Cardiac muscle cell (in vitro differentiated cells and primary cell): Measurements from ENCODE around the gene EFNA4. TPM values are rescaled to one million over a fixed set of nuclear protein-coding genes. Genes with fewer than 3 reads are reported as not detected.
A peak's percentile ranks its signal among the peaks of the same experiment; 100 is the strongest.

Experiments
- DNase-seq, 2 donors: peaks; one replicate each; pipeline versions ENCODE4 v3.0.0 to v3.0.0-alpha.2; 2010 to 2017; ENCODE audit warnings: low read depth in 1 of 2, low spot score in 1 of 2
- H3K27ac ChIP-seq: fragments of 200-600 bp; sonication (generic); 2 replicates; pipeline ENCODE4 v1.5.1; 2016
- H3K27me3 ChIP-seq: fragments of 200-600 bp; sonication (generic); 2 replicates; pipeline ENCODE4 v1.6.0; 2016; ENCODE audit warnings: control low read depth
- H3K36me3 ChIP-seq: fragments of 200-600 bp; sonication (generic); 2 replicates; pipeline ENCODE4 v1.5.1; 2016; ENCODE audit warnings: control low read depth
- H3K4me1 ChIP-seq: fragments of 200-600 bp; sonication (generic); 2 replicates; pipeline ENCODE4 v1.8.1; 2017; ENCODE audit warnings: low read depth, mild to moderate bottlenecking, mixed run types
- H3K4me3 ChIP-seq: fragments of 200-600 bp; sonication (generic); 2 replicates; pipeline ENCODE4 v1.5.1; 2016; ENCODE audit warnings: mild to moderate bottlenecking
- H3K9me3 ChIP-seq: fragments of 200-600 bp; sonication (generic); 2 replicates; pipeline ENCODE4 v1.5.1; 2017; ENCODE audit warnings: low read depth, mild to moderate bottlenecking, control low read depth
- polyA plus RNA-seq: library from polyadenylated mRNA; unstranded; fragments of >200 nt; fragmentation: Nextera tagmentation; extraction: Ambion mirVana; gene quantifications from 2 replicates; pipeline ENCODE4 v1.2.1, GENCODE V29; 2016
- total RNA-seq: library from RNA; depleted of rRNA; stranded (reverse); fragments of >200 nt; gene quantifications from 2 replicates; pipeline ENCODE4 v1.2.3, GENCODE V29; 2016
- TF ChIP-seq, protein P1 (sequence below): IDR thresholded peaks from 2 replicates; pipeline ENCODE4 v1.5.1; 2012; ENCODE audit warnings: low read depth, mild to moderate bottlenecking, low read length

EFNA4 gene
- total and polyA plus RNA-seq, 2 experiments from 2014 or later = 29.2 to 29.6 TPM

- Histone ChIP-seq H3K4me1 (peaks cover 17% of the 10 kb centered on the region), H3K9me3 (no peaks in the 10 kb centered on the region), H3K4me3 (no peak overlapping the region), H3K27me3 (peaks cover 3% of the 10 kb centered on the region), H3K36me3 (no peaks in the 10 kb centered on the region), H3K27ac (no peak overlapping the region)
- no peak for DNase-seq
- TF ChIP-seq, protein P1, sequence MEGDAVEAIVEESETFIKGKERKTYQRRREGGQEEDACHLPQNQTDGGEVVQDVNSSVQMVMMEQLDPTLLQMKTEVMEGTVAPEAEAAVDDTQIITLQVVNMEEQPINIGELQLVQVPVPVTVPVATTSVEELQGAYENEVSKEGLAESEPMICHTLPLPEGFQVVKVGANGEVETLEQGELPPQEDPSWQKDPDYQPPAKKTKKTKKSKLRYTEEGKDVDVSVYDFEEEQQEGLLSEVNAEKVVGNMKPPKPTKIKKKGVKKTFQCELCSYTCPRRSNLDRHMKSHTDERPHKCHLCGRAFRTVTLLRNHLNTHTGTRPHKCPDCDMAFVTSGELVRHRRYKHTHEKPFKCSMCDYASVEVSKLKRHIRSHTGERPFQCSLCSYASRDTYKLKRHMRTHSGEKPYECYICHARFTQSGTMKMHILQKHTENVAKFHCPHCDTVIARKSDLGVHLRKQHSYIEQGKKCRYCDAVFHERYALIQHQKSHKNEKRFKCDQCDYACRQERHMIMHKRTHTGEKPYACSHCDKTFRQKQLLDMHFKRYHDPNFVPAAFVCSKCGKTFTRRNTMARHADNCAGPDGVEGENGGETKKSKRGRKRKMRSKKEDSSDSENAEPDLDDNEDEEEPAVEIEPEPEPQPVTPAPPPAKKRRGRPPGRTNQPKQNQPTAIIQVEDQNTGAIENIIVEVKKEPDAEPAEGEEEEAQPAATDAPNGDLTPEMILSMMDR = no peak
Measured at GRCh38 chr1:155069551-155070157, 6.1 kb downstream of the EFNA4 start.

GRCh38 chr1:155070158-155070621 is 6.7 kb downstream of the EFNA4 start:
- H3K27me3 ChIP-seq = peaks cover 3% of the 10 kb centered on the region
- H3K36me3 ChIP-seq = no peaks in the 10 kb centered on the region
- DNase-seq = no peak
- no peak overlapping the region for H3K27ac ChIP-seq
- TF ChIP-seq, protein P1 = no peak
- H3K4me3 ChIP-seq = peak overlapping the region; percentile 21
- H3K4me1 ChIP-seq = peaks cover 13% of the 10 kb centered on the region
- H3K9me3 ChIP-seq = no peaks in the 10 kb centered on the region

- peaks cover 3% of the 10 kb centered on the region for H3K27me3 ChIP-seq
- H3K9me3 ChIP-seq = no peaks in the 10 kb centered on the region
- peak; percentile 77 to 93 for DNase-seq
- H3K4me1 ChIP-seq = peaks cover 13% of the 10 kb centered on the region
- TF ChIP-seq, protein P1 = peak; percentile 29
- H3K27ac ChIP-seq = peak overlapping the region; percentile 34
- peak overlapping the region; percentile 21 for H3K4me3 ChIP-seq
- H3K36me3 ChIP-seq = no peaks in the 10 kb centered on the region
Measured at GRCh38 chr1:155070721-155071569, 7.4 kb downstream of the EFNA4 start.

DNA sequence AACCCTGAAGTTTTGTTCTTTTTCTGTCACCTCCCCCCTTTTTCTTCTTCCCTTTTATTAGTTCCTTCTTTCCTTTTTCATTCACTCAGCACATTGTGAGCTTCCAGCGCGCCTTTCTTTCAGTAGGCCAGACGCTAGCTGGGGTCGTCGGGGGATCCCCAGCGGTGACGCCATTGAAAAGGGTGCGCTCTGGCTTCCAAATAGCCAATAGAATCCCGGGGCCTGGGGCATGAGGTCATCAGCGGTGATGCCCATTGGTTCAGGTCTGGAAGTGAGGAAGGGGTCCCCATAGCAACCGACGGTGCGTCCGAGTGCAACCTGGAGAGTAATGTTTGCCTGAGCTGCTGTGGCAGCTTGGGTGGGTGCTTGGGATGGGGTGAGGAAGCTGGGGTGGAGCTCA is 8.2 kb downstream of the EFNA4 start:
- peak overlapping the region; percentile 21 for H3K4me3 ChIP-seq
- peaks cover 13% of the 10 kb centered on the region for H3K4me1 ChIP-seq
- H3K27me3 ChIP-seq = peaks cover 3% of the 10 kb centered on the region
- H3K9me3 ChIP-seq = no peaks in the 10 kb centered on the region
- TF ChIP-seq, protein P1 = no peak
- no peak overlapping the region for H3K27ac ChIP-seq
- peak in 1 of 2 donors; percentile 63 for DNase-seq
- H3K36me3 ChIP-seq = no peaks in the 10 kb centered on the region

GRCh38 chr1:155072531-155073289 is 9.2 kb downstream of the EFNA4 start:
- H3K27me3 ChIP-seq = peaks cover 3% of the 10 kb centered on the region
- no peaks in the 10 kb centered on the region for H3K9me3 ChIP-seq
- no peaks in the 10 kb centered on the region for H3K36me3 ChIP-seq
- no peak for DNase-seq
- TF ChIP-seq, protein P1 = no peak
- H3K4me3 ChIP-seq = no peak overlapping the region
- H3K4me1 ChIP-seq = peaks cover 17% of the 10 kb centered on the region
- no peak overlapping the region for H3K27ac ChIP-seq
